Endothelial cell of umbilical vein (primary cell): ENCODE data around the gene RGPD4. TPM values are rescaled to one million over a fixed set of nuclear protein-coding genes. Genes with fewer than 3 reads are reported as not detected.

ENCODE experiments used
- BruUV-seq: library from RNA; stranded (reverse); fragments of 400-500 nt; replicated peaks from 2 replicates; lab custom pipeline; 2021; lab: Mats Ljungman, UMichigan
- CTCF ChIA-PET: fragments of 300-600, 350-600 bp; sonication (Branson Sonifier 250); formaldehyde crosslinking; loops from one replicate; lab custom pipeline; 2021; ENCODE audit warnings: antibody characterized with exemption, inconsistent platforms; lab: Charles Lee
- POLR2A ChIA-PET: fragments of 300-600, 350-600 bp; sonication (Branson Sonifier 250); formaldehyde crosslinking; loops from one replicate; lab custom pipeline; 2021; ENCODE audit warnings: antibody characterized with exemption, inconsistent platforms; lab: Charles Lee
- DNase-seq: peaks from one replicate; pipeline ENCODE4 v3.0.0-alpha.2; 2011; ENCODE audit warnings: low read depth, low spot score
- FAIRE-seq: peaks from 2 replicates; lab custom pipeline; 2011; peaks lifted over from hg19 to GRCh38; lab: Jason Lieb, UNC
- H2AFZ ChIP-seq: 2 replicates; pipeline ENCODE4 v1.6.0; 2012; ENCODE audit warnings: low read depth, low read length, control low read depth, inconsistent platforms
- H3K27ac ChIP-seq: 2 replicates; pipeline ENCODE4 v1.5.1; 2011; ENCODE audit warnings: low read depth, mild to moderate bottlenecking, control low read depth, low read length, moderate library complexity; ENCODE audit not compliant: insufficient read depth
- H3K27me3 ChIP-seq, 2 experiments: 2 replicates each; pipeline versions ENCODE4 v1.6.0 to v1.6.1; 2011; ENCODE audit warnings: low read length in 2 of 2, mixed read lengths in 1 of 2; ENCODE audit not compliant: control insufficient read depth in 2 of 2, insufficient read depth in 2 of 2
- H3K36me3 ChIP-seq, 2 experiments: 2 replicates in 1 of 2; 3 replicates in 1 of 2; pipeline ENCODE4 v1.5.1; 2011; ENCODE audit warnings: low read length in 2 of 2, mild to moderate bottlenecking in 1 of 2, moderate library complexity in 1 of 2; ENCODE audit not compliant: control insufficient read depth in 2 of 2, insufficient read depth in 2 of 2; ENCODE audit errors: extremely low read depth in 1 of 2
- H3K4me1 ChIP-seq: 3 replicates; pipeline ENCODE4 v1.5.1; 2011; ENCODE audit warnings: mild to moderate bottlenecking, low read length; ENCODE audit not compliant: control insufficient read depth, insufficient read depth; ENCODE audit errors: extremely low read depth
- H3K4me2 ChIP-seq: 2 replicates; pipeline ENCODE4 v1.6.1; 2011; ENCODE audit warnings: low read length, control low read depth, mixed read lengths; ENCODE audit not compliant: insufficient read depth
- H3K4me3 ChIP-seq, 3 experiments: fragments of 200-600 bp in 1 of 3; sonication (generic), shearing (Covaris generic) in 1 of 3; replicated peaks in 1 of 3; 2 replicates each; pipeline ENCODE4 v1.5.1; 2011 to 2016; ENCODE audit warnings: control low read depth in 3 of 3, low read length in 3 of 3, mild to moderate bottlenecking in 2 of 3, inconsistent platforms in 1 of 3, low read depth in 1 of 3, moderate library complexity in 1 of 3; ENCODE audit not compliant: insufficient read depth in 1 of 3
- H3K79me2 ChIP-seq: 2 replicates; pipeline ENCODE4 v1.6.0; 2012; ENCODE audit warnings: low read length, inconsistent platforms; ENCODE audit not compliant: control insufficient read depth, insufficient read depth
- H3K9ac ChIP-seq: replicated peaks from 2 replicates; pipeline ENCODE3; 2011; ENCODE audit warnings: low read length, control low read depth; ENCODE audit not compliant: insufficient read depth; ENCODE audit errors: extremely low read depth
- H3K9me1 ChIP-seq: replicated peaks from 3 replicates; pipeline ENCODE4 v1.6.0; 2011; ENCODE audit warnings: mild to moderate bottlenecking, low read length; ENCODE audit not compliant: control insufficient read depth, insufficient read depth; ENCODE audit errors: extremely low read depth
- H3K9me3 ChIP-seq: replicated peaks from 2 replicates; pipeline ENCODE4 v1.5.1; 2012; ENCODE audit warnings: low read length, inconsistent platforms; ENCODE audit not compliant: control insufficient read depth, insufficient read depth
- H4K20me1 ChIP-seq: replicated peaks from 2 replicates; pipeline ENCODE3; 2011; ENCODE audit warnings: mild to moderate bottlenecking, low read length; ENCODE audit not compliant: control insufficient read depth, insufficient read depth; ENCODE audit errors: extremely low read depth
- CTCF ChIP-seq, 2 donors: IDR thresholded peaks; 1 replicate in 1 of 2; 2 replicates in 1 of 2; pipeline ENCODE4 v1.5.1; 2011; ENCODE audit warnings: low read length in 2 of 2, mild to moderate bottlenecking in 2 of 2, moderate library complexity in 2 of 2, control low read depth in 1 of 2, inconsistent platforms in 1 of 2, low read depth in 1 of 2; ENCODE audit not compliant: insufficient read depth in 1 of 2; ENCODE audit errors: extremely low read depth in 1 of 2
- EZH2 ChIP-seq: IDR thresholded peaks from 2 replicates; pipeline ENCODE4 v1.6.1; 2012; ENCODE audit warnings: borderline replicate concordance, low read depth, mild to moderate bottlenecking, moderate library complexity, low read length, inconsistent platforms; ENCODE audit not compliant: severe bottlenecking
- FOS ChIP-seq: IDR thresholded peaks from 2 replicates; pipeline ENCODE4 v1.6.1; 2011; ENCODE audit warnings: mild to moderate bottlenecking, low read length, moderate library complexity, borderline replicate concordance; ENCODE audit not compliant: insufficient read depth
- GATA2 ChIP-seq: IDR thresholded peaks from 2 replicates; pipeline ENCODE4 v1.7.0; 2011; ENCODE audit warnings: low read depth, mild to moderate bottlenecking, moderate library complexity, mixed read lengths, low read length; ENCODE audit not compliant: insufficient read length, insufficient read depth
- JUN ChIP-seq: IDR thresholded peaks from 2 replicates; pipeline ENCODE4 v1.6.1; 2011; ENCODE audit warnings: borderline replicate concordance, low read depth; ENCODE audit not compliant: insufficient read length, insufficient read depth
- MAX ChIP-seq: IDR thresholded peaks from 2 replicates; pipeline ENCODE4 v1.6.1; 2011; ENCODE audit not compliant: insufficient read depth, insufficient read length
- MYC ChIP-seq: IDR thresholded peaks from one replicate; pipeline ENCODE4 v1.6.1; 2011; ENCODE audit warnings: mild to moderate bottlenecking, low read depth, low read length
- POLR2A ChIP-seq: IDR thresholded peaks from 2 replicates; pipeline ENCODE4 v1.6.1; 2012; ENCODE audit warnings: low read depth, mild to moderate bottlenecking, control low read depth, low read length
- POLR2AphosphoS5 ChIP-seq: IDR thresholded peaks from 2 replicates; pipeline ENCODE4 v1.6.1; 2012; ENCODE audit warnings: low read depth, mild to moderate bottlenecking, control low read depth, low read length, moderate library complexity; ENCODE audit not compliant: insufficient read depth
- dilution Hi-C: fragments of 300-500 bp; cut with MboI; formaldehyde crosslinking; loops from one replicate; pipeline ENCODE4 v1.15.0; 2019; ENCODE audit warnings: low sequenced_read_pairs; ENCODE audit not compliant: extremely low pct_ligation_motif_present
- intact Hi-C: fragments of 100-400 bp; cut with micrococcal nuclease; formaldehyde crosslinking; loops from one replicate; pipeline ENCODE4 v1.10.0; 2022
- polyA plus RNA-seq, 4 experiments: library from polyadenylated mRNA; depleted of rRNA in 3 of 4; stranded (reverse) in 3 of 4; unstranded in 1 of 4; fragments of >200 nt; gene quantifications; 2 replicates each; pipeline versions ENCODE4 v1.2.1 to v1.2.3, GENCODE V29; 2011 to 2012; ENCODE audit warnings: missing spikeins in 1 of 4
- total RNA-seq: library from RNA; stranded (reverse); gene quantifications from 2 replicates; pipeline ENCODE4 v1.2.3, GENCODE V29; 2021

The RGPD4 gene
- total and polyA plus RNA-seq, 2 donors (not counting 3 experiments of a cell fraction or from before 2014, with no cell fraction given) = not detected

GRCh38 chr2:107824451-107825205 lies 2.1 kb upstream of the RGPD4 start:
- no peak for TF ChIP-seq FOS
- no peak for TF ChIP-seq CTCF (IDR thresholded peaks at IDR 0.05; ENCODE audit: extremely low read depth in 1 of 2, insufficient read depth in 1 of 2, low read depth in 1 of 2, low read length in 2 of 2)
- TF ChIP-seq GATA2 = no peak
- TF ChIP-seq JUN = no peak
- TF ChIP-seq MYC = no peak
- TF ChIP-seq POLR2A = no peak
- no peak for TF ChIP-seq POLR2AphosphoS5
- no peak for TF ChIP-seq MAX
- TF ChIP-seq EZH2 = no peak
- Histone ChIP-seq H3K9ac (no peak overlapping the region), H3K9me3 (no peaks in the 10 kb centered on the region), H3K4me2 (no peak overlapping the region), H3K4me3 (no peak overlapping the region), H2AFZ (no peak overlapping the region), H3K36me3 (no peaks in the 10 kb centered on the region), H3K79me2 (no peaks in the 10 kb centered on the region), H4K20me1 (no peaks in the 10 kb centered on the region), H3K27me3 (no peaks in the 10 kb centered on the region), H3K9me1 (no peaks in the 10 kb centered on the region), H3K27ac (no peak overlapping the region), H3K4me1 (no peaks in the 10 kb centered on the region)
- ChIA-PET CTCF (no interaction called here), POLR2A (no interaction called here)
- dilution Hi-C loops = no loop called here
- DNase-seq (no peak), FAIRE-seq (no peak)
- intact Hi-C loops = no loop called here
- no TSS peak for BruUV-seq
